ENCODE data around the gene MLIP. TPM values are rescaled to one million over a fixed set of nuclear protein-coding genes. Genes with fewer than 3 reads are reported as not detected.

MLIP gene
- total RNA-seq, 2 experiments from 2014 or later: not detected

DNA sequence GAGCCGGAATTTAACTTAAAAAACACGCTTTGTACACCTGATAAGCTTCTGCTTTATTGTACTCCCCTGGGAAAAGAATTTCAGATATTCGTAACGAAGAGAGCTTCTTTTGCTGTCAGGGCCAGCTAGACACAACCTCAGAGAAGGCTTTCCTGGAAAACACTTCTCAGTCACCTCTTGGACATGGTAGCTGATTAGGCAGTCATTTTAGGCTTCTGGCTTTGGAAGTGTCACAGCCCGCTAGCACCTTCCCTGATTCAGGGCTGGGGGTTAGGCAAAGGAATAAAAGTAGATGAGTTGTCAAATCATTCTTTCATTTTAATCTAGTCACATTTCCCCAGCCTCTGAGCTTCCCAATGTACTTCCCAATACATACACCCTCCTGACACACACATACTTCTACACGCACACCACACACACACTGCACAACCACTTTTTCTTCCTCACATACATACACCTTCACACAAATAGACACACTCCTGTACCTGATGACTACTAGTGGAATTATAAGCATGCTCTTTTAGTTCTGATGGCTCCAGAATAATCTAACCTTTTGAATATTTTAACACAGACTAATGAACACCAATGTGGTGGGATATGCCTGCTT lies 162.1 kb downstream of the MLIP start:
- H3K27ac Mint-ChIP-seq: no peak overlapping the region
- H3K4me3 Mint-ChIP-seq: no peak overlapping the region
- no peak for ATAC-seq
- CTCF ChIA-PET: no interaction called here
- H3K4me1 Mint-ChIP-seq (ENCODE audit: low read depth): no peaks in the 10 kb centered on the region
- no peak for DNase-seq
- TF ChIP-seq, protein P1, sequence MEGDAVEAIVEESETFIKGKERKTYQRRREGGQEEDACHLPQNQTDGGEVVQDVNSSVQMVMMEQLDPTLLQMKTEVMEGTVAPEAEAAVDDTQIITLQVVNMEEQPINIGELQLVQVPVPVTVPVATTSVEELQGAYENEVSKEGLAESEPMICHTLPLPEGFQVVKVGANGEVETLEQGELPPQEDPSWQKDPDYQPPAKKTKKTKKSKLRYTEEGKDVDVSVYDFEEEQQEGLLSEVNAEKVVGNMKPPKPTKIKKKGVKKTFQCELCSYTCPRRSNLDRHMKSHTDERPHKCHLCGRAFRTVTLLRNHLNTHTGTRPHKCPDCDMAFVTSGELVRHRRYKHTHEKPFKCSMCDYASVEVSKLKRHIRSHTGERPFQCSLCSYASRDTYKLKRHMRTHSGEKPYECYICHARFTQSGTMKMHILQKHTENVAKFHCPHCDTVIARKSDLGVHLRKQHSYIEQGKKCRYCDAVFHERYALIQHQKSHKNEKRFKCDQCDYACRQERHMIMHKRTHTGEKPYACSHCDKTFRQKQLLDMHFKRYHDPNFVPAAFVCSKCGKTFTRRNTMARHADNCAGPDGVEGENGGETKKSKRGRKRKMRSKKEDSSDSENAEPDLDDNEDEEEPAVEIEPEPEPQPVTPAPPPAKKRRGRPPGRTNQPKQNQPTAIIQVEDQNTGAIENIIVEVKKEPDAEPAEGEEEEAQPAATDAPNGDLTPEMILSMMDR (IDR thresholded peaks at IDR 0.05): no peak
- peaks cover 3% of the 10 kb centered on the region for H3K27me3 Mint-ChIP-seq
- no peaks in the 10 kb centered on the region for H3K36me3 Mint-ChIP-seq (ENCODE audit: low read depth)
- no peaks in the 10 kb centered on the region for H3K9me3 Mint-ChIP-seq
- intact Hi-C loops (cut with micrococcal nuclease): no loop called here
- POLR2A ChIA-PET: no interaction called here

DNA sequence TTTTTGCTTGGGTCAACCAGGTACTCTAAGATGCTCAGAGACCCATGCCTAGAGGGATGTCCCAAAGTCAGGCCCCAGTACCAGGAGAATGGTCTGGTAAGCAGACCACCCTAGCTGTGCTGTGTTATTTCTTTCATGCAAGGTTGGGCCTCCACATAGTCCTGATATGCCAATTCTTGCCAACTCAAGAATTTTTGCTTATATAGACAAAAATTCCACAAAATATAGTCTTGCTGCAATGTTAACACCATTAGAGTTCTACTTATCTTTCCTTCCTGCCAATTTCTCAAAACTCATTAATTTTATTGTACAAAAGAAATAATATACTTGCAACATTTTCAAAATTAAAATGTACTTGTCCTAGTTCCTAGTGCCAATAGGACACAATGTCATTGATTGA lies 163.1 kb downstream of the MLIP start:
- H3K27me3 Mint-ChIP-seq: no peaks in the 10 kb centered on the region
- CTCF ChIA-PET: no interaction called here
- H3K9me3 Mint-ChIP-seq: peaks cover 2% of the 10 kb centered on the region
- no peak overlapping the region for H3K27ac Mint-ChIP-seq
- intact Hi-C loops (cut with micrococcal nuclease): no loop called here
- no peak for ATAC-seq
- POLR2A ChIA-PET: no interaction called here
- DNase-seq: no peak
- H3K4me3 Mint-ChIP-seq: no peak overlapping the region
- H3K36me3 Mint-ChIP-seq (ENCODE audit: low read depth): no peaks in the 10 kb centered on the region
- TF ChIP-seq, protein P1 (IDR thresholded peaks at IDR 0.05): no peak
- no peaks in the 10 kb centered on the region for H3K4me1 Mint-ChIP-seq (ENCODE audit: low read depth)

- no peak overlapping the region for H3K4me3 Mint-ChIP-seq
- intact Hi-C loops (cut with micrococcal nuclease): no loop called here
- DNase-seq (no peak), ATAC-seq (no peak)
- no peak overlapping the region for H3K27ac Mint-ChIP-seq
- TF ChIP-seq, protein P1 (IDR thresholded peaks at IDR 0.05): no peak
- H3K9me3 Mint-ChIP-seq: peaks cover 7% of the 10 kb centered on the region
- no peaks in the 10 kb centered on the region for H3K36me3 Mint-ChIP-seq (ENCODE audit: low read depth)
- CTCF ChIA-PET: no interaction called here
- POLR2A ChIA-PET: no interaction called here
- no peaks in the 10 kb centered on the region for H3K4me1 Mint-ChIP-seq (ENCODE audit: low read depth)
- no peaks in the 10 kb centered on the region for H3K27me3 Mint-ChIP-seq
Observed at GRCh38 chr6:54282186-54282585, 170.9 kb downstream of the MLIP start.

DNA sequence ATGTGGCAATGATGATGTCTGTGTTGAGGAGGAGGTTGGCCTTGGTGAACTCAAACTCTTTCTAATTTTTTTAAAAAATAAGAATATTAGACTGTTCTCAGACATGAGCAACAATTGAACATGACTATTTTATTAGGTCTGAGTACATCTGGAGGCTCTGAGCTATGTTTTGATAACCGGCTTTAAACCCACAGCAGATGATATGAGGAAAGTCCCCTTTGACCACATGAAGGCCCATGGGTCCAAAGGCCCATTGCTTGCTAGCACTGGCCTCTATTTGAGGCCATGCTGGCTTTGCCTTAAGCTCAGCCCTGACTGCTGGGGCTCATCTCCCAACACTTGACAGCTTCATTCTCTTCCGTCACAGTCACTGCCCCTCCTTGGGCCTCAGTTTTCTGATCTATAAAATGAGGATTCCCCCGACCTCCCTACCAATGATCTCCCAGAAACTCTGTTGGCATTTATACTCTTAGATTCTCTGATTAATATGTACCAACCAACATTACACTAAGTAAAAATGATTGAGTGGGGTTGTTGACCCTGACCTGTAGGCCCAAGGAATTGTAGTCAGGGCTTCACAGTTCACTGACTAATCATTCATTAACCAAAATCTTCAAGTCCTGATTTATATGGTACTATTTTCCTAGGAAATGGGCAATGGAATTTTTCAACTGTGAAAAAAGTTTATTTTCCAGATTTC lies 173.1 kb downstream of the MLIP start:
- Mint-ChIP-seq H3K27ac (no peak overlapping the region), H3K9me3 (peaks cover 5% of the 10 kb centered on the region), H3K27me3 (no peaks in the 10 kb centered on the region), H3K4me3 (no peak overlapping the region), H3K36me3 (ENCODE audit: low read depth) (no peaks in the 10 kb centered on the region), H3K4me1 (ENCODE audit: low read depth) (no peaks in the 10 kb centered on the region)
- ChIA-PET CTCF (no interaction called here), POLR2A (no interaction called here)
- intact Hi-C loops (cut with micrococcal nuclease): no loop called here
- TF ChIP-seq, protein P1 (IDR thresholded peaks at IDR 0.05): no peak
- ATAC-seq (no peak), DNase-seq (no peak)

DNA sequence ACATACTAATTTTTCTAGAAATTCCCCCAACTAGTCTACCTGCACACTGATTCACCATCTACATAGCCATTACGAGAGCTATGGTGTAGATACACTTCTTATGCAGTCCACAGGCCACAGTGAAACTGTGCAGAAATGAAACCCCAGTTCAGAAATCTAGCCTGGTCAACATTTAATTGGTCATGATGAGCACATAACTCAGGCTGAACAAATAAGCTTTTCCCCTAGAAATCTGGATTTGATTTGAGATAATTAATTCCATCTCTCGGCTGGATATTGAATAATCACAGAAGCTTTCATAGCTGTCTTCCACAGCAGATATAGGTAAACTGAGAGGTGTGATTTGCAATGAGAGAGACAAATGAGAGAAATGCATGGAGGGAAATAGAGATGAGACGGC lies 174.4 kb downstream of the MLIP start:
- Mint-ChIP-seq H3K4me3 (no peak overlapping the region), H3K27ac (no peak overlapping the region), H3K9me3 (peaks cover 5% of the 10 kb centered on the region), H3K36me3 (ENCODE audit: low read depth) (no peaks in the 10 kb centered on the region), H3K27me3 (no peaks in the 10 kb centered on the region), H3K4me1 (ENCODE audit: low read depth) (no peaks in the 10 kb centered on the region)
- DNase-seq: no peak
- intact Hi-C loops (cut with micrococcal nuclease): no loop called here
- TF ChIP-seq, protein P1 (IDR thresholded peaks at IDR 0.05): no peak
- CTCF ChIA-PET: no interaction called here
- POLR2A ChIA-PET: no interaction called here
- no peak for ATAC-seq

Measured in activated CD8-positive, alpha-beta T cell treated with anti-CD3 and anti-CD28 coated beads for 36 hours (primary cell).